Thyroid gland (tissue), 4 donors: Measurements from ENCODE around the gene PAFAH2.

Source experiments
- CTCF ChIP-seq, 6 experiments: fragments of 200-600 bp in 3 of 6; fragments of 450-650 bp in 3 of 6; sonication (generic) in 3 of 6; IDR thresholded peaks; one replicate each; pipeline ENCODE4 v1.5.1; 2016 to 2019; ENCODE audit warnings: antibody characterized with exemption in 6 of 6, mild to moderate bottlenecking in 2 of 6, inconsistent platforms in 1 of 6, moderate library complexity in 1 of 6
- POLR2A ChIP-seq, 2 donors: fragments of 450-650 bp; IDR thresholded peaks; one replicate each; pipeline ENCODE4 v1.6.1; 2017; ENCODE audit warnings: antibody characterized with exemption in 2 of 2, mild to moderate bottlenecking in 2 of 2, moderate library complexity in 1 of 2

- no peak for TF ChIP-seq CTCF (IDR thresholded peaks at IDR 0.05)
- no peak for TF ChIP-seq POLR2A (IDR thresholded peaks at IDR 0.05)
Observed at GRCh38 chr1:26016953-26017545, 19.2 kb upstream of the PAFAH2 start.
